ENCODE measurements around the gene ZNF467. TPM values are rescaled to one million over a fixed set of nuclear protein-coding genes. Genes with fewer than 3 reads are reported as not detected.

Gene ZNF467
- total RNA-seq, 1 experiment from 2014 or later = 11.3 TPM

GRCh38 chr7:149790754-149791360 lies 17.5 kb upstream of the ZNF467 start:
- Histone ChIP-seq H3K9me3 (ENCODE audit: control insufficient read depth in 1 of 2, insufficient read depth in 1 of 2, low read depth in 1 of 2, low read length in 2 of 2) (no peaks in the 10 kb centered on the region), H3K27ac (ENCODE audit: low read depth, low read length) (no peak overlapping the region), H3K4me1 (ENCODE audit: control insufficient read depth in 1 of 2, insufficient read depth in 2 of 2, low read length in 2 of 2) (peaks cover 0 to 9% of the 10 kb centered on the region in 2 experiments; a peak in 1 of 4 replicates), H3K9me2 (ENCODE audit: insufficient read depth) (no peaks in the 10 kb centered on the region), H3K27me3 (ENCODE audit: insufficient read depth, low read length) (no peaks in the 10 kb centered on the region), H3K79me2 (ENCODE audit: insufficient read depth, low read length) (no peaks in the 10 kb centered on the region), H4K20me1 (ENCODE audit: insufficient read depth) (no peaks in the 10 kb centered on the region), H3K4me2 (ENCODE audit: low read length) (no peak overlapping the region), H3K9ac (ENCODE audit: low read length) (no peak overlapping the region), H2AFZ (ENCODE audit: low read depth, low read length, poor library complexity, severe bottlenecking) (no peak overlapping the region), H3K36me3 (ENCODE audit: control insufficient read depth in 1 of 2, insufficient read depth in 2 of 2, low read length in 2 of 2) (no peaks in the 10 kb centered on the region), H3K4me3 (replicated peaks in 1 of 2; ENCODE audit: low read depth in 1 of 2, low read length in 2 of 2) (no peak overlapping the region)
- no TSS peak for BruUV-seq (replicated peaks)
- ChIA-PET POLR2A (no interaction called here), CTCF (no interaction called here), RAD21 (ENCODE audit: low non-redundant PET in 1 of 2, low total read pairs in 2 of 2, uncharacterized antibody in 2 of 2, unreplicated experiment in 2 of 2) (no interaction called here)
- ATAC-seq (no peak), DNase-seq (ENCODE audit: low read depth, low spot score) (no peak)
- no peak for TF ChIP-seq ZBTB33 (IDR thresholded peaks at IDR 0.05; ENCODE audit: extremely low read depth, insufficient replicate concordance, low read length)
- no peak for TF ChIP-seq RAD21 (IDR thresholded peaks at IDR 0.05; ENCODE audit: low read depth)
- no peak for TF ChIP-seq EZH2 (IDR thresholded peaks at IDR 0.05)
- TF ChIP-seq YY1 (IDR thresholded peaks at IDR 0.05; ENCODE audit: extremely low read depth, insufficient replicate concordance, low read depth, low read length) = no peak
- TF ChIP-seq JUND (IDR thresholded peaks at IDR 0.05) = no peak
- no peak for TF ChIP-seq CBX3 (IDR thresholded peaks at IDR 0.05; ENCODE audit: low read depth)
- no peak for TF ChIP-seq TCF7L2 (IDR thresholded peaks at IDR 0.05; ENCODE audit: borderline replicate concordance, extremely low read depth, insufficient read depth, insufficient read length)
- no peak for TF ChIP-seq MAX (IDR thresholded peaks at IDR 0.05)
- TF ChIP-seq SIN3A (IDR thresholded peaks at IDR 0.05; ENCODE audit: low read depth) = no peak
- no peak for TF ChIP-seq SP1 (IDR thresholded peaks at IDR 0.05; ENCODE audit: low read depth)
- no peak for TF ChIP-seq POLR2A (IDR thresholded peaks at IDR 0.05; ENCODE audit: borderline replicate concordance, extremely low read depth, insufficient read depth, insufficient read length)
- no peak for TF ChIP-seq SRF (IDR thresholded peaks at IDR 0.05; ENCODE audit: low read depth)
- no peak for TF ChIP-seq POLR2AphosphoS5 (IDR thresholded peaks at IDR 0.05; ENCODE audit: low read depth, low read length)
- no peak for TF ChIP-seq ZNF274 (IDR thresholded peaks at IDR 0.05; ENCODE audit: low read depth, low read length)
- no peak for TF ChIP-seq ATF3 (IDR thresholded peaks at IDR 0.05)
- intact Hi-C loops (cut with micrococcal nuclease) = no loop called here

Measured in HCT116 (cell line).